HepG2 (cell line): ENCODE measurements around the gene ACRBP. TPM values are rescaled to one million over a fixed set of nuclear protein-coding genes. Genes with fewer than 3 reads are reported as not detected.

Experiments
- ATM ChIP-seq: fragments of 450-650 bp; IDR thresholded peaks from 2 replicates; pipeline ENCODE4 v1.7.1; 2017; ENCODE audit warnings: mild to moderate bottlenecking, borderline replicate concordance
- BORCS8-MEF2B ChIP-seq: sonication (generic); formaldehyde crosslinking; IDR thresholded peaks from 2 replicates; pipeline ENCODE4 v1.8.0; 2022; ENCODE audit warnings: mild to moderate bottlenecking, missing genetic modification reagents
- BRD4 ChIP-seq: sonication (generic); formaldehyde crosslinking; IDR thresholded peaks from 2 replicates; pipeline ENCODE4 v1.4.0; 2020; ENCODE audit warnings: missing genetic modification reagents
- E2F5 ChIP-seq: sonication (generic); formaldehyde crosslinking; conservative IDR thresholded peaks from 2 replicates; pipeline ENCODE4 v1.4.0; 2020; ENCODE audit warnings: missing genetic modification reagents
- EP300 ChIP-seq, 3 experiments: sonication (generic) in 1 of 3; formaldehyde crosslinking in 1 of 3; IDR thresholded peaks; 2 replicates each; pipeline versions ENCODE4 v1.5.1 to v1.6.1; 2011 to 2020; ENCODE audit warnings: low read depth in 2 of 3, low read length in 2 of 3, borderline replicate concordance in 1 of 3, improper control_type of control experiment in 1 of 3, mild to moderate bottlenecking in 1 of 3, missing genetic modification reagents in 1 of 3, moderate library complexity in 1 of 3
- FLYWCH1 ChIP-seq: sonication (generic); formaldehyde crosslinking; IDR thresholded peaks from 2 replicates; pipeline ENCODE4 v1.8.1; 2023; ENCODE audit warnings: mild to moderate bottlenecking, missing genetic modification reagents
- FOSL1 ChIP-seq: sonication (generic); formaldehyde crosslinking; IDR thresholded peaks from 2 replicates; pipeline ENCODE4 v1.9.0; 2021; ENCODE audit warnings: missing genetic modification reagents, borderline replicate concordance
- HBP1 ChIP-seq: IDR thresholded peaks from 2 replicates; pipeline ENCODE4 v1.6.1; 2016; ENCODE audit warnings: low read depth, control low read depth
- KDM5B ChIP-seq: sonication (generic); formaldehyde crosslinking; IDR thresholded peaks from 2 replicates; pipeline ENCODE4 v1.4.0; 2020; ENCODE audit warnings: missing genetic modification reagents, mild to moderate bottlenecking, borderline replicate concordance
- MYNN ChIP-seq: sonication (generic); formaldehyde crosslinking; IDR thresholded peaks from 2 replicates; pipeline ENCODE4 v1.4.0; 2020; ENCODE audit warnings: mild to moderate bottlenecking, low read depth, missing genetic modification reagents
- NR3C1 ChIP-seq: sonication (generic); formaldehyde crosslinking; IDR thresholded peaks from 2 replicates; pipeline ENCODE4 v1.4.0; 2020; ENCODE audit warnings: missing genetic modification reagents
- POLR2AphosphoS2 ChIP-seq: IDR thresholded peaks from 2 replicates; pipeline ENCODE4 v1.6.1; 2011; ENCODE audit warnings: low read depth, low read length, improper control_type of control experiment
- PRPF4 ChIP-seq: fragments of 200-400 bp; formaldehyde crosslinking; IDR thresholded peaks from 2 replicates; pipeline ENCODE4 v1.6.1; 2016; ENCODE audit warnings: low read length, low read depth; ENCODE audit not compliant: poor library complexity, severe bottlenecking
- RBFOX2 ChIP-seq: fragments of 200-400 bp; formaldehyde crosslinking; IDR thresholded peaks from 2 replicates; pipeline ENCODE4 v1.6.1; 2017; ENCODE audit warnings: low read depth, mild to moderate bottlenecking, low read length
- REXO4 ChIP-seq: sonication (generic); formaldehyde crosslinking; IDR thresholded peaks from 2 replicates; pipeline ENCODE4 v1.8.0; 2022; ENCODE audit warnings: missing genetic modification reagents, mild to moderate bottlenecking, borderline replicate concordance
- SUZ12 ChIP-seq: fragments of 150-350 bp; IDR thresholded peaks from 2 replicates; pipeline ENCODE4 v1.6.1; 2014; ENCODE audit warnings: low read depth, low read length
- ZFP41 ChIP-seq: sonication (generic); formaldehyde crosslinking; IDR thresholded peaks from 2 replicates; pipeline ENCODE4 v1.4.0; 2020; ENCODE audit warnings: mild to moderate bottlenecking, missing genetic modification reagents, borderline replicate concordance
- ZMYM4 ChIP-seq: sonication (generic); formaldehyde crosslinking; IDR thresholded peaks from 2 replicates; pipeline ENCODE4 v1.8.1; 2023; ENCODE audit warnings: mild to moderate bottlenecking, missing genetic modification reagents
- ZNF354B ChIP-seq: sonication (generic); formaldehyde crosslinking; IDR thresholded peaks from 2 replicates; pipeline ENCODE4 v1.8.0; 2022; ENCODE audit warnings: mild to moderate bottlenecking, missing genetic modification reagents
- ZNF367 ChIP-seq: sonication (generic); formaldehyde crosslinking; IDR thresholded peaks from 2 replicates; pipeline ENCODE4 v1.4.0; 2020; ENCODE audit warnings: missing genetic modification reagents, borderline replicate concordance
- ZNF703 ChIP-seq: sonication (generic); formaldehyde crosslinking; IDR thresholded peaks from 2 replicates; pipeline ENCODE4 v1.5.1; 2020; ENCODE audit warnings: missing genetic modification reagents, mild to moderate bottlenecking, moderate library complexity, borderline replicate concordance
- ZNF788 ChIP-seq: sonication (generic); formaldehyde crosslinking; IDR thresholded peaks from 2 replicates; pipeline ENCODE4 v1.5.0; 2020; ENCODE audit warnings: mild to moderate bottlenecking, missing genetic modification reagents, borderline replicate concordance
- polyA plus RNA-seq, 8 experiments: library from polyadenylated mRNA; depleted of rRNA in 3 of 8; stranded (reverse) in 7 of 8; unstranded in 1 of 8; fragments of >200 nt; fragmentation: Illumina TruSeq in 4 of 8; extraction: Trizol in 4 of 8; gene quantifications; 2 replicates each; pipeline versions ENCODE4 v1.2.1 to v1.2.3, GENCODE V29; 2011 to 2016; ENCODE audit warnings: low read depth in 4 of 8, missing spikeins in 1 of 8, mixed read lengths in 1 of 8; ENCODE audit not compliant: insufficient read depth in 1 of 8
- total RNA-seq, 5 experiments: library from RNA; depleted of rRNA; stranded (reverse); fragments of >200 nt; fragmentation: Illumina TruSeq; extraction: Trizol; gene quantifications; 2 replicates each; pipeline ENCODE4 v1.2.3, GENCODE V29; 2016; ENCODE audit warnings: low read depth in 1 of 5
- TF ChIP-seq, protein P1 (sequence below): sonication (generic); formaldehyde crosslinking; IDR thresholded peaks from 2 replicates; pipeline ENCODE4 v1.5.1; 2020; ENCODE audit warnings: mild to moderate bottlenecking, missing genetic modification reagents, borderline replicate concordance

Gene ACRBP
- total and polyA plus RNA-seq, 2 of the 13 experiments (the other 11 are each of a cell fraction or from before 2014, with no cell fraction given) = 0.46 TPM; not detected in 1

GRCh38 chr12:6662906-6663742, 15.9 kb upstream of the ACRBP start, which contains the start of gene ING4 (continued):
- no peak for TF ChIP-seq KDM5B (CRISPR knock-in tag)
- TF ChIP-seq ZNF703 (CRISPR knock-in tag) = peak; percentile 51; the same call in 1 of the 2 replicates
- peak; percentile 62 for TF ChIP-seq RBFOX2
- TF ChIP-seq ATM = no peak
- no peak for TF ChIP-seq SUZ12
- TF ChIP-seq E2F5 (CRISPR knock-in tag) = 0 out of 2 replicates have a peak, but pooled peaks have one; percentile 22
- peak; percentile 69; the same call in 1 of the 2 replicates for TF ChIP-seq BRD4 (CRISPR knock-in tag)
- no peak for TF ChIP-seq FLYWCH1 (CRISPR knock-in tag)
- TF ChIP-seq POLR2AphosphoS2 = no peak
- no peak for TF ChIP-seq ZNF788
- TF ChIP-seq ZMYM4 (CRISPR knock-in tag) = peak; percentile 76
- no peak for TF ChIP-seq ZFP41
- peak; percentile 82 for TF ChIP-seq HBP1 (CRISPR knock-in tag)
- no peak for TF ChIP-seq REXO4 (CRISPR knock-in tag)
- TF ChIP-seq FOSL1 (CRISPR knock-in tag) = no peak
- TF ChIP-seq ZNF354B (CRISPR knock-in tag) = no peak
- TF ChIP-seq EP300 (IDR thresholded peaks at IDR 0.05; ENCODE audit: low read depth in 2 of 2, low read length in 2 of 2) = peak in 1 of 2 experiments; percentile 39; a peak in 2 of 4 replicates
- no peak for TF ChIP-seq EP300 (CRISPR knock-in tag; IDR thresholded peaks at IDR 0.05; ENCODE audit: borderline replicate concordance)
- 0 out of 2 replicates have a peak, but pooled peaks have one; percentile 47 for TF ChIP-seq BORCS8-MEF2B (CRISPR knock-in tag)
- TF ChIP-seq, protein P1, sequence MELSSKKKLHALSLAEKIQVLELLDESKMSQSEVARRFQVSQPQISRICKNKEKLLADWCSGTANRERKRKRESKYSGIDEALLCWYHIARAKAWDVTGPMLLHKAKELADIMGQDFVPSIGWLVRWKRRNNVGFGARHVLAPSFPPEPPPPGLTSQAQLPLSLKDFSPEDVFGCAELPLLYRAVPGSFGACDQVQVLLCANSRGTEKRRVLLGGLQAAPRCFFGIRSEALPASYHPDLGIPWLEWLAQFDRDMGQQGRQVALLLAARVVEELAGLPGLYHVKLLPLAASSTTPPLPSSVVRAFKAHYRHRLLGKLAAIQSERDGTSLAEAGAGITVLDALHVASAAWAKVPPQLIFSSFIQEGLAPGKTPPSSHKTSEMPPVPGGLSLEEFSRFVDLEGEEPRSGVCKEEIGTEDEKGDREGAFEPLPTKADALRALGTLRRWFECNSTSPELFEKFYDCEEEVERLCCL (CRISPR knock-in tag) = no peak
- no peak for TF ChIP-seq NR3C1 (CRISPR knock-in tag)
- no peak for TF ChIP-seq ZNF367 (CRISPR knock-in tag)
- peak; percentile 37 for TF ChIP-seq PRPF4
- TF ChIP-seq MYNN (CRISPR knock-in tag) = no peak
